GM12878 (cell line): Measurements from ENCODE around the gene BCL2. TPM values are rescaled to one million over a fixed set of nuclear protein-coding genes. Genes with fewer than 3 reads are reported as not detected.

Source experiments
- ASH2L ChIP-seq: fragments of 300-600, 200-600 bp; sonication (generic); IDR thresholded peaks from 2 replicates; pipeline ENCODE4 v1.6.1; 2017; ENCODE audit warnings: low read depth, mild to moderate bottlenecking, borderline replicate concordance
- CHD1 ChIP-seq: IDR thresholded peaks from 2 replicates; pipeline ENCODE4 v1.6.1; 2012; ENCODE audit warnings: low read depth, low read length, improper control_type of control experiment
- CREB1 ChIP-seq: IDR thresholded peaks from 2 replicates; pipeline ENCODE4 v1.6.1; 2012; ENCODE audit warnings: low read depth, mild to moderate bottlenecking, inconsistent platforms
- E2F8 ChIP-seq: fragments of 450-650 bp; IDR thresholded peaks from 2 replicates; pipeline ENCODE4 v1.6.1; 2018; ENCODE audit warnings: mild to moderate bottlenecking, low read depth, moderate library complexity; ENCODE audit not compliant: partially characterized antibody
- EP300 ChIP-seq, 2 experiments: fragments of 150-350 bp in 1 of 2; IDR thresholded peaks; 2 replicates each; pipeline ENCODE4 v1.6.1; 2011 to 2012; ENCODE audit warnings: low read depth in 2 of 2, low read length in 2 of 2, borderline replicate concordance in 1 of 2, improper control_type of control experiment in 1 of 2, inconsistent platforms in 1 of 2; ENCODE audit not compliant: control insufficient read depth in 1 of 2
- HDAC6 ChIP-seq: fragments of 200-600 bp; sonication (generic); IDR thresholded peaks from one replicate; pipeline ENCODE4 v1.8.0; 2017; ENCODE audit warnings: antibody characterized with exemption; ENCODE audit not compliant: unreplicated experiment
- IRF3 ChIP-seq: fragments of 450-650 bp; IDR thresholded peaks from 2 replicates; pipeline ENCODE4 v1.6.1; 2014; ENCODE audit warnings: mild to moderate bottlenecking
- JUNB ChIP-seq: IDR thresholded peaks from 2 replicates; pipeline ENCODE4 v1.6.1; 2016; ENCODE audit warnings: antibody characterized with exemption, mild to moderate bottlenecking
- KDM1A ChIP-seq: fragments of 200-600 bp; sonication (generic); IDR thresholded peaks from 2 replicates; pipeline ENCODE4 v1.6.1; 2016; ENCODE audit warnings: borderline replicate concordance
- MEF2A ChIP-seq: IDR thresholded peaks from 2 replicates; pipeline ENCODE4 v1.6.1; 2011; ENCODE audit warnings: low read depth, mild to moderate bottlenecking, low read length, moderate library complexity; ENCODE audit not compliant: insufficient read depth
- MEF2B ChIP-seq: fragments of 450-650 bp; IDR thresholded peaks from 2 replicates; pipeline ENCODE4 v1.6.1; 2018; ENCODE audit warnings: mild to moderate bottlenecking, moderate library complexity; ENCODE audit not compliant: partially characterized antibody, poor library complexity, severe bottlenecking
- POLR2A ChIP-seq: IDR thresholded peaks from 2 replicates; pipeline ENCODE4 v1.6.1; 2011; ENCODE audit warnings: low read depth, mild to moderate bottlenecking, low read length
- POLR2AphosphoS2 ChIP-seq: IDR thresholded peaks from 2 replicates; pipeline ENCODE4 v1.6.1; 2011; ENCODE audit warnings: low read depth, mild to moderate bottlenecking, low read length, improper control_type of control experiment, moderate library complexity
- RBBP5 ChIP-seq: fragments of 200-600 bp; sonication (generic); conservative IDR thresholded peaks from 2 replicates; pipeline ENCODE4 v1.6.1; 2016
- RELB ChIP-seq: fragments of 450-650 bp; IDR thresholded peaks from 2 replicates; pipeline ENCODE4 v1.6.1; 2017; ENCODE audit warnings: low read depth, mild to moderate bottlenecking, moderate library complexity
- RUNX3 ChIP-seq: IDR thresholded peaks from 2 replicates; pipeline ENCODE4 v1.6.1; 2012; ENCODE audit warnings: low read length, inconsistent platforms
- SPI1 ChIP-seq: IDR thresholded peaks from 2 replicates; pipeline ENCODE4 v1.6.1; 2011; ENCODE audit warnings: low read depth, mild to moderate bottlenecking, low read length, moderate library complexity, borderline replicate concordance; ENCODE audit not compliant: insufficient read depth
- TBL1XR1 ChIP-seq: IDR thresholded peaks from 2 replicates; pipeline ENCODE4 v1.6.1; 2012; ENCODE audit warnings: low read depth, low read length, improper control_type of control experiment
- ZBTB40 ChIP-seq: fragments of 450-650 bp; IDR thresholded peaks from 2 replicates; pipeline ENCODE4 v1.6.1; 2016; ENCODE audit warnings: mild to moderate bottlenecking, moderate library complexity, borderline replicate concordance
- polyA plus RNA-seq, 11 experiments: library from polyadenylated mRNA; depleted of rRNA in 4 of 11; unstranded in 6 of 11; stranded (reverse) in 5 of 11; fragments of >200 nt; fragmentation: Nextera tagmentation in 4 of 11; fragmentation: Illumina TruSeq in 1 of 11; extraction: Ambion mirVana in 4 of 11; extraction: Trizol in 1 of 11; gene quantifications; 1 replicate in 1 of 11; 2 replicates in 10 of 11; pipeline versions ENCODE4 v1.2.1 to v1.2.3, GENCODE V29; 2011 to 2016; ENCODE audit warnings: inconsistent platforms in 2 of 11, missing spikeins in 2 of 11, low read depth in 1 of 11
- total RNA-seq, 4 experiments: library from RNA; depleted of rRNA in 3 of 4; stranded (reverse); fragments of >200 nt in 3 of 4; fragmentation: Illumina TruSeq in 1 of 4; extraction: Trizol in 1 of 4; gene quantifications; 2 replicates each; pipeline versions ENCODE4 v1.2.1 to v1.2.3, GENCODE V29; 2013 to 2021

BCL2 gene
- total and polyA plus RNA-seq, 10 of the 15 experiments (the other 5 are each of a cell fraction or from before 2014, with no cell fraction given), result 4.1 to 47.8 (median 19.3) TPM

GRCh38 chr18:63299837-63300745 lies 19.5 kb downstream of the BCL2 start (continued):
- TF ChIP-seq ZBTB40, result peak; percentile 41; the same call in 1 of the 2 replicates
- no peak for TF ChIP-seq SPI1
- no peak for TF ChIP-seq E2F8
- TF ChIP-seq TBL1XR1, result 0 out of 2 replicates have a peak, but pooled peaks have one; percentile 60
- no peak for TF ChIP-seq ASH2L
- TF ChIP-seq RELB, result peak; percentile 13; the same call in 1 of the 2 replicates
- TF ChIP-seq CHD1, result no peak
- TF ChIP-seq KDM1A, result no peak
- TF ChIP-seq POLR2A, result no peak
- TF ChIP-seq MEF2B, result peak; percentile 64
- TF ChIP-seq EP300 (IDR thresholded peaks at IDR 0.05; ENCODE audit: borderline replicate concordance in 1 of 2, control insufficient read depth in 1 of 2, low read depth in 2 of 2, low read length in 2 of 2), result 0 out of 4 replicates have a peak, but pooled peaks of 1 of the 2 experiments have one; percentile 23
- TF ChIP-seq HDAC6, result no peak
- peak; percentile 84 for TF ChIP-seq RUNX3
- 0 out of 2 replicates have a peak, but pooled peaks have one; percentile 39 for TF ChIP-seq MEF2A
- no peak for TF ChIP-seq IRF3
- no peak for TF ChIP-seq POLR2AphosphoS2
- peak; percentile 34; the same call in 1 of the 2 replicates for TF ChIP-seq CREB1
- TF ChIP-seq RBBP5, result no peak
- peak; percentile 25; the same call in 1 of the 2 replicates for TF ChIP-seq JUNB
